Endothelial cell of umbilical vein (primary cell): ENCODE measurements around the gene MAPKAP1.

Experiments used
- CTCF ChIP-seq, 2 donors: IDR thresholded peaks; 1 replicate in 1 of 2; 2 replicates in 1 of 2; pipeline ENCODE4 v1.5.1; 2011; ENCODE audit warnings: low read length in 2 of 2, mild to moderate bottlenecking in 2 of 2, moderate library complexity in 2 of 2, control low read depth in 1 of 2, inconsistent platforms in 1 of 2, low read depth in 1 of 2; ENCODE audit not compliant: insufficient read depth in 1 of 2; ENCODE audit errors: extremely low read depth in 1 of 2
- POLR2A ChIP-seq: IDR thresholded peaks from 2 replicates; pipeline ENCODE4 v1.6.1; 2012; ENCODE audit warnings: low read depth, mild to moderate bottlenecking, control low read depth, low read length

- TF ChIP-seq CTCF (IDR thresholded peaks at IDR 0.05; ENCODE audit: extremely low read depth in 1 of 2, insufficient read depth in 1 of 2, low read depth in 1 of 2, low read length in 2 of 2) = no peak
- TF ChIP-seq POLR2A = no peak
These were observed 264.6 kb downstream of the MAPKAP1 start for GRCh38 chr9:125442452-125442851.
